HL-60 (cell line): Measurements from ENCODE around the gene SH3GL3.

Source experiments
- CTCF ChIP-seq: IDR thresholded peaks from one replicate; pipeline ENCODE4 v1.5.1; 2011; ENCODE audit warnings: low read length, control low read depth, inconsistent platforms; ENCODE audit not compliant: insufficient read depth
- GABPA ChIP-seq: IDR thresholded peaks from 2 replicates; pipeline ENCODE4 v1.6.1; 2012; ENCODE audit warnings: low read depth
- POLR2AphosphoS5 ChIP-seq: IDR thresholded peaks from 2 replicates; pipeline ENCODE4 v1.6.1; 2012; ENCODE audit warnings: low read depth

- TF ChIP-seq CTCF (no peak), POLR2AphosphoS5 (no peak), GABPA (no peak)
Observed at GRCh38 chr15:83655237-83655616, 208.1 kb downstream of the SH3GL3 start.
